Naive thymus-derived CD4-positive, alpha-beta T cell (primary cell): ENCODE measurements around the gene FRMD4B. TPM values are rescaled to one million over a fixed set of nuclear protein-coding genes. Genes with fewer than 3 reads are reported as not detected.
A peak's percentile ranks its signal among the peaks of the same experiment; 100 is the strongest.

Experiments used
- ATAC-seq: fragments of 150-1000 bp; cut with Tn5 transposase; 2 replicates; pipeline ENCODE4 v1.10.0; 2021; ENCODE audit warnings: mild to moderate bottlenecking, moderate library complexity
- CTCF ChIA-PET: fragments of 350-600 bp; sonication (Branson Sonifier 250); formaldehyde crosslinking; loops from one replicate; lab custom pipeline; 2021; ENCODE audit warnings: antibody characterized with exemption; lab: Charles Lee
- POLR2A ChIA-PET: fragments of 350-600 bp; sonication (Branson Sonifier 250); formaldehyde crosslinking; loops from one replicate; lab custom pipeline; 2021; ENCODE audit warnings: antibody characterized with exemption, inconsistent platforms; lab: Charles Lee
- DNase-seq, 9 donors: peaks; one replicate each; pipeline versions ENCODE4 v3.0.0 to v3.0.0-alpha.2; 2020 to 2022; ENCODE audit warnings: mixed read lengths in 1 of 9
- H3K27ac ChIP-seq: one replicate; pipeline ENCODE4 v1.7.0; 2013; ENCODE audit warnings: mild to moderate bottlenecking, low read depth, low read length, moderate library complexity
- H3K27me3 ChIP-seq, 2 donors: one replicate each; pipeline ENCODE4 v1.7.0; 2013; ENCODE audit warnings: low read length in 2 of 2, mild to moderate bottlenecking in 2 of 2, moderate library complexity in 2 of 2; ENCODE audit not compliant: control insufficient read depth in 2 of 2, insufficient read depth in 2 of 2
- H3K36me3 ChIP-seq, 3 experiments: 1 replicate in 2 of 3; 2 replicates in 1 of 3; pipeline ENCODE4 v1.7.0; 2013; ENCODE audit warnings: low read length in 3 of 3, mild to moderate bottlenecking in 3 of 3, moderate library complexity in 1 of 3; ENCODE audit not compliant: insufficient read depth in 3 of 3, control insufficient read depth in 2 of 3
- H3K4me1 ChIP-seq, 2 donors: one replicate each; pipeline ENCODE4 v1.7.0; 2013; ENCODE audit warnings: low read length in 2 of 2, mild to moderate bottlenecking in 2 of 2, moderate library complexity in 1 of 2; ENCODE audit not compliant: control insufficient read depth in 2 of 2, insufficient read depth in 2 of 2
- H3K4me3 ChIP-seq: 2 replicates; pipeline ENCODE4 v1.7.0; 2013; ENCODE audit warnings: mild to moderate bottlenecking, low read length
- H3K9me3 ChIP-seq, 3 experiments: 1 replicate in 2 of 3; 2 replicates in 1 of 3; pipeline ENCODE4 v1.7.0; 2013; ENCODE audit warnings: low read length in 3 of 3; ENCODE audit not compliant: control insufficient read depth in 2 of 3
- H3K27ac Mint-ChIP-seq, 9 donors: one replicate each; pipeline ENCODE4 v1.8.0; 2020 to 2022; ENCODE audit warnings: mixed read lengths in 9 of 9, mild to moderate bottlenecking in 8 of 9, moderate library complexity in 5 of 9, inconsistent platforms in 2 of 9
- H3K27me3 Mint-ChIP-seq, 5 donors: one replicate each; pipeline ENCODE4 v1.8.0; 2021 to 2022; ENCODE audit warnings: mixed read lengths in 5 of 5, mild to moderate bottlenecking in 1 of 5
- H3K36me3 Mint-ChIP-seq, 5 donors: one replicate each; pipeline ENCODE4 v1.8.0; 2020 to 2022; ENCODE audit warnings: mixed read lengths in 5 of 5, mild to moderate bottlenecking in 3 of 5, inconsistent platforms in 1 of 5
- H3K4me1 Mint-ChIP-seq, 7 donors: one replicate each; pipeline ENCODE4 v1.8.0; 2020 to 2022; ENCODE audit warnings: mixed read lengths in 7 of 7, mild to moderate bottlenecking in 3 of 7, inconsistent platforms in 1 of 7
- H3K4me3 Mint-ChIP-seq, 10 donors: one replicate each; pipeline ENCODE4 v1.8.0; 2020 to 2022; ENCODE audit warnings: mild to moderate bottlenecking in 10 of 10, mixed read lengths in 10 of 10, moderate library complexity in 6 of 10, inconsistent platforms in 2 of 10
- H3K9me3 Mint-ChIP-seq, 11 donors: one replicate each; pipeline ENCODE4 v1.8.0; 2020 to 2022; ENCODE audit warnings: mixed read lengths in 11 of 11, mild to moderate bottlenecking in 4 of 11, inconsistent platforms in 1 of 11, moderate library complexity in 1 of 11
- intact Hi-C, 2 donors: fragments of 100-400 bp; cut with micrococcal nuclease; formaldehyde crosslinking; loops; one replicate each; pipeline ENCODE4 v1.15.1; 2023
- polyA plus RNA-seq, 2 donors: library from polyadenylated mRNA; unstranded; fragments of 300-500 nt; fragmentation: Illumina TruSeq; gene quantifications; one replicate each; pipeline ENCODE4 v1.2.3, GENCODE V29; 2021
- total RNA-seq, 6 experiments: library from RNA in 5 of 6; stranded (reverse) in 5 of 6; gene quantifications; 1 replicate in 5 of 6; 2 replicates in 1 of 6; pipeline ENCODE4 v1.2.3 and lab custom pipeline; 2021 to 2026

The FRMD4B gene
- total and polyA plus RNA-seq, 7 experiments from 2014 or later: 0.59 to 32.2 (median 5.6) TPM; not detected in 1

DNA sequence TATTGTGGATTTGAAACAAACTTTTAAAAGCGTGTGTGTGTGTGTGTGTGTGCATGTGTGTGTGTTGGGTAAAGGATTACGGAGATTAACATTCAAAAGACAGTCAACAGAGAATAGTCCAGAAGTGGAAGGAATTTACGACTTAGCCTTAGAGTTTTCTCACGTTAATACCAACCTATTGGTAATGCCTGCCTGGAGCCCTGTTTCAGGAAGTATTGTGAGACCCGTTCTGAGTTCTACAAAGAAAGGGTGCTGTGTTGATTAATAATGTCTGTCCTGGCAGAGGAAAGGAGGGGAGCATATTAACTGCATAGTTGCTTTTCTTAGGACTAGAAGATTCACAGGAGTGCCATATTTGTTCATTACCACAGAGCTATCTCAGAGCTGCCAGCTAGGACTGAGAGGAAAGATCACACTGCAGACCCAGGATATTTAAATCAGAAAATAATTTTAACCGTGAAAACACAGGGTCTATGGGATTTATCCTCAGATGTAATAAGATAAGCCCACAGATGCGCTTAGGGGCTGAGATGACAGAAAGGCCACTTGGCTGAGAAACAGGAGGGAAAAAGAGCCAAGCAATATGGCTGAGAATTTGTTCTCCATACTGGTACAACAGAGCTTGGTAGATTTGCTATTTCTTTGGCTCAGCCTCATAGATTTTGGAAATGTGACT, 40.5 kb upstream of the FRMD4B start:
- Histone ChIP-seq H3K27ac (no peak overlapping the region), H3K9me3 (no peaks in the 10 kb centered on the region), H3K4me3 (no peak overlapping the region), H3K36me3 (no peaks in the 10 kb centered on the region), H3K4me1 (no peaks in the 10 kb centered on the region), H3K27me3 (no peaks in the 10 kb centered on the region)
- DNase-seq: no peak
- Mint-ChIP-seq H3K4me1 (peaks cover 0 to 5% (median 0%) of the 10 kb centered on the region in 7 donors), H3K9me3 (peaks cover 0 to 1% (median 0%) of the 10 kb centered on the region in 11 donors), H3K27ac (no peak overlapping the region), H3K4me3 (no peak overlapping the region), H3K27me3 (peaks cover 0 to 4% (median 3%) of the 10 kb centered on the region in 5 donors), H3K36me3 (no peaks in the 10 kb centered on the region)
- no peak for ATAC-seq
- POLR2A ChIA-PET: no interaction called here
- CTCF ChIA-PET: interaction anchor here (0.6 to 0.9 kb wide), 4 partner anchors 40 to 1607 kb away, joined by 3 to 4 read pairs (median 3); no protein-coding TSS in a partner anchor
- intact Hi-C loops: loop anchor here in 1 of 2 donors (5.0 kb wide), 1 partner anchor 119 kb away; no protein-coding TSS in a partner anchor

DNA sequence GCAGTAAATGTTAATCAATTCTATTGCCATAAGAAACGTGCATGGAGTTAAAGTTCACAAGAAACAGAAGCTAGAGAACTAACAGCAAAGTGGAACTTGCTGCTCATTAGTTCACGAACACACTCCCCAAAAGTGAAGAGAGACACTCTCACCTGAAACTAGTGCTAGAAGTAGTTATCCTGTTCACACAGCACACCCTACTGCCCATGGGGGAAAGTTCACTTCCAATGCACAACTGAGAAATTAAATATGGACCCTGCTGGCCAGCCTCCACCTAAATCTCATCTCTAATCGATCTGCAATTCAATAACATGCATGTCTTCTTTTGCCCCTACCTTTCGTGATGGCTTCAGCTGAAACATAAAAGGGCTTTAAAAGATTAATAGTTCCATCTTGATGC, 39.4 kb upstream of the FRMD4B start:
- Mint-ChIP-seq H3K9me3 (peaks cover 0 to 1% (median 0%) of the 10 kb centered on the region in 11 donors), H3K27ac (no peak overlapping the region), H3K27me3 (peaks cover 0 to 4% (median 0%) of the 10 kb centered on the region in 5 donors), H3K4me3 (no peak overlapping the region), H3K36me3 (no peaks in the 10 kb centered on the region), H3K4me1 (peaks cover 0 to 5% (median 0%) of the 10 kb centered on the region in 7 donors)
- CTCF ChIA-PET: interaction anchor here (0.9 kb wide), 1 partner anchor 120 kb away, joined by 4 read pairs; no protein-coding TSS in a partner anchor
- H3K27ac ChIP-seq: no peak overlapping the region
- H3K27me3 ChIP-seq: no peaks in the 10 kb centered on the region
- H3K4me3 ChIP-seq: no peak overlapping the region
- no peaks in the 10 kb centered on the region for H3K9me3 ChIP-seq
- intact Hi-C loops: loop anchor here (1.0 to 5.0 kb wide), 5 partner anchors 101 to 412 kb away; partner anchors contain the start of gene EOGT (in 1 of the 2)
- H3K36me3 ChIP-seq: no peaks in the 10 kb centered on the region
- ATAC-seq (no peak), DNase-seq (peak in 5 of 9 donors; percentile 3 to 20 (median 10))
- POLR2A ChIA-PET: no interaction called here
- no peaks in the 10 kb centered on the region for H3K4me1 ChIP-seq

DNA sequence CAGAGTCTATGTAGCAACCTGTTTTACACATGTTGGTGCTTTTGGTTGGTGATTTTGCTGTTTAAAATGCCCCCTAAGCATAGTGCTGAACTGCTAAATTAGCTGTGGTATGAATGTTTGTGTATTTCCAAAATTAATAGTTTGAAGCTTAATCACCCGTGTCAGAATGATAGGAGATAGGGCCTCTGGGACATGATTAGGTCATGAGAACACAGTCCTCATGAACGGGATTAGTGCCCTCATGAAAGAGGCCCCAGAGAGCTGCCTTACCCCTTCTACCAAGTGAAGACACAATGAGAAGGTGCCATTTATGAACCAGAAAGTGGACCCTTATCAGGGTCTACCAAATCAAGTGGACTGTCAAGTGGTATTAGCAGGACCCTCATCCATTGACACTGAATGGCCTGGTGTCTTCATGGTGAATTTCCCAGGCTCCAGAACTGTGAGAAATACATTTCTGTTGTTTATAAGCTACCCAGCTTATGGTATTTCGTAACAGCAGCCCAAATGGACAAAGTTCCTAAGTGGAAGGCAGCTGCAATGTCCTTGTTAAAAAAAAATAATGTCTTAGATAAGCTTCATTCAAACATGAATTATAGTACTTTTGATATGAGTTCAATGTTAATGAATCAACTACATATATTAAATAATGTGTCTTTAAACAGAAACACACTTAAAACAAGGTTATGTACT, 37.7 kb upstream of the FRMD4B start:
- DNase-seq: no peak
- Histone ChIP-seq H3K27ac (no peak overlapping the region), H3K4me3 (no peak overlapping the region), H3K36me3 (no peaks in the 10 kb centered on the region), H3K4me1 (no peaks in the 10 kb centered on the region), H3K9me3 (no peaks in the 10 kb centered on the region), H3K27me3 (no peaks in the 10 kb centered on the region)
- ChIA-PET CTCF (no interaction called here), POLR2A (no interaction called here)
- Mint-ChIP-seq H3K27ac (no peak overlapping the region), H3K4me3 (no peak overlapping the region), H3K36me3 (no peaks in the 10 kb centered on the region), H3K27me3 (peaks cover 0 to under 1% (median 0%) of the 10 kb centered on the region in 5 donors), H3K4me1 (peaks cover 0 to 5% (median 0%) of the 10 kb centered on the region in 7 donors), H3K9me3 (peaks cover 0 to 1% (median 0%) of the 10 kb centered on the region in 11 donors)
- no peak for ATAC-seq
- intact Hi-C loops: loop anchor here in 1 of 2 donors (2.0 kb wide), 1 partner anchor 411 kb away; the partner anchor contains the start of gene EOGT

DNA sequence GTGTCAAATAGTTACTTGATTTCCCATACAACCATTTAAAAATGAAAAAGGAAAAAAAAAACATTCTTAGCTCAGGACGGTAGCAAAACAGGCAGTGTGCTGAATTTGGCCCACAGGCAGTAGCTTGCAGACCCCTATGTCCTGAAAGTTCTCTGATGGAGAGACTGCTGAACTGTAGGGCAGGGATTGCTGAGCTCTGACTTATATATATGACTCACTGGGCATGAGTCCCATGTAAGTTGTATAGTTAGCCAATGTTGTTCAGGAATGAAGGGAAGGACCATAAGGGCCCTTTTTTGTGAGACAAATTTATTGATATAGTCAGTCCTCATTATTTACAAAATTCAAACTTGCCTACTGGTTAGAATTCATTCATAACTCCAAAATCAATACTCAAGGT, 36.9 kb upstream of the FRMD4B start:
- Mint-ChIP-seq H3K27ac (no peak overlapping the region), H3K9me3 (peaks cover 0 to 1% (median 0%) of the 10 kb centered on the region in 11 donors), H3K4me3 (no peak overlapping the region), H3K27me3 (no peaks in the 10 kb centered on the region), H3K4me1 (peaks cover 0 to 5% (median 0%) of the 10 kb centered on the region in 7 donors), H3K36me3 (no peaks in the 10 kb centered on the region)
- H3K36me3 ChIP-seq: no peaks in the 10 kb centered on the region
- no peaks in the 10 kb centered on the region for H3K9me3 ChIP-seq
- intact Hi-C loops: no loop called here
- H3K4me3 ChIP-seq: no peak overlapping the region
- CTCF ChIA-PET: no interaction called here
- DNase-seq (no peak), ATAC-seq (no peak)
- POLR2A ChIA-PET: no interaction called here
- H3K27ac ChIP-seq: no peak overlapping the region
- no peaks in the 10 kb centered on the region for H3K27me3 ChIP-seq
- H3K4me1 ChIP-seq: no peaks in the 10 kb centered on the region

DNA sequence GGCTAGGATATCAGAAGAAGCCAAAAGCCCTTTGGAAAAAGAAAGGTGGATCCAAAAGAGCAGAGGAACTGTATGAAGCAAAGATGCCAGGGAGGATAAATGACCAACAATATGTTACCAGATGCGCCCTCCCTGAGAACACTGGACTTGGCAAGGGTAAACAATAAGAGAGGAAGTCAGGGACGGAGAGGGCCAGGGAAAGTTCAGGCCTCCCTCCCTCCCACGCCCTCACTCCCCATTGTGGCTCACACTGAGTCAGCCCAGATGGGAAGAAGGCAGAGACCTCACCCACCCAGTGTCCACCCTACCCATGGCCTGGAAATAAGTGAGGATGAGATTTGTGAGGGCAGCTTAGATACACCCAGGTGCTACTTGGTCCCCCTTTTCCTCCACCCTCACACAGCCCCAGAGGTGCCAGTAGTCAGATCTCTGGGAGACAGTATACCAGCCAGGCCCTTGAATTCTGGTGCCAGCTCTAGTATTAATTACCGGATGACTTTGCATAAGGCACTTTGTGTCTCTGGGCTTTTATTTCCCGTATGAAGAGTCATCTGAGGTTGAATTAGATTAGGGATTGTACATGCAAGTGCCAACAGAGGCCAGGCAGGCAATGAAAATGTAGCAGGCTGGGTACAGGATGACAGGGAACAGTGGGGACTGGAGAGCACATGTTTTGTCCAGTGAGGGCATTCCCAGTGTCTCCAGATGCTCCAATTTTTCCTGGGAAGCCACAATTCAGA, 35.1 kb upstream of the FRMD4B start:
- Mint-ChIP-seq H3K36me3 (no peaks in the 10 kb centered on the region), H3K27ac (no peak overlapping the region), H3K27me3 (peaks cover 0 to 2% (median 0%) of the 10 kb centered on the region in 5 donors), H3K4me1 (peaks cover 0 to 5% (median 0%) of the 10 kb centered on the region in 7 donors), H3K4me3 (no peak overlapping the region), H3K9me3 (peaks cover 0 to 4% (median 0%) of the 10 kb centered on the region in 11 donors)
- no peaks in the 10 kb centered on the region for H3K9me3 ChIP-seq
- intact Hi-C loops: no loop called here
- no peak overlapping the region for H3K27ac ChIP-seq
- H3K4me3 ChIP-seq: no peak overlapping the region
- ChIA-PET POLR2A (no interaction called here), CTCF (no interaction called here)
- H3K27me3 ChIP-seq: no peaks in the 10 kb centered on the region
- no peaks in the 10 kb centered on the region for H3K4me1 ChIP-seq
- no peak for DNase-seq
- no peak for ATAC-seq
- H3K36me3 ChIP-seq: no peaks in the 10 kb centered on the region

DNA sequence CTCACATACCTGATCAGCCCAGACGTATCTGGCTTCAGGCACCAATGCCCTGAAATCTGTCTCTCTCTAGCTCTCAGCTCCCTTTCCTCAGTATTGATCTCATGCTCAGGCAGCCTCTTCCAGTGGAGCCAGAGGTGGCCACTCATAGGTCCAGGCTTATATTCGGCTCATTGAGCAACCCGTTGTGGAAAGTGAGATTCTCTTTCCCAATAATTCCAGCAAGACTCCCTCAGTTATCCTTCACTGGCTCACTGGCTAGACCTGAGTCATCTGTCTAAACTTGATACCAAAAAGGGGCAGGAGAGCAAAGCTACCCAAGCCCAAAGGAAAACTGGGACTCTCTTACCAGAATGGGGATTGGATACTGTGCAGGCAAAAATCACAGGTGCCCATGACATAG, 33.4 kb upstream of the FRMD4B start:
- ATAC-seq (no peak), DNase-seq (no peak)
- Mint-ChIP-seq H3K4me3 (no peak overlapping the region), H3K36me3 (no peaks in the 10 kb centered on the region), H3K27me3 (peaks cover 0 to 2% (median 0%) of the 10 kb centered on the region in 5 donors), H3K9me3 (peaks cover 0 to 4% (median 0%) of the 10 kb centered on the region in 11 donors), H3K27ac (no peak overlapping the region), H3K4me1 (peaks cover 0 to under 1% (median 0%) of the 10 kb centered on the region in 7 donors)
- ChIA-PET POLR2A (no interaction called here), CTCF (no interaction called here)
- no peaks in the 10 kb centered on the region for H3K36me3 ChIP-seq
- H3K27ac ChIP-seq: no peak overlapping the region
- intact Hi-C loops: no loop called here
- H3K9me3 ChIP-seq: no peaks in the 10 kb centered on the region
- H3K27me3 ChIP-seq: no peaks in the 10 kb centered on the region
- no peaks in the 10 kb centered on the region for H3K4me1 ChIP-seq
- no peak overlapping the region for H3K4me3 ChIP-seq
